Stimulated activated naive CD8-positive, alpha-beta T cell treated with anti-CD3 and anti-CD28 coated beads, Interleukin-15, Interleukin-2, amounts not matched to agents 100 U/mL and 50 U/mL, for 24 hours (primary cell): ENCODE data around the gene RPL10.
A peak's percentile ranks its signal among the peaks of the same experiment; 100 is the strongest.

Experiments
- ATAC-seq: fragments of 150-1000 bp; cut with Tn5 transposase; one replicate; pipeline ENCODE4 v1.10.0; 2021
- DNase-seq: peaks from one replicate; pipeline ENCODE4 v3.0.0; 2021

The RPL10 gene

GRCh38 chrX:154401045-154401799, 3.0 kb downstream of the RPL10 start:
- ATAC-seq: no peak
- peak; percentile 24 for DNase-seq

- ATAC-seq (no peak), DNase-seq (no peak)
Measured at GRCh38 chrX:154401918-154402621, 3.9 kb downstream of the RPL10 start.

GRCh38 chrX:154402622-154403127, 4.5 kb downstream of the RPL10 start:
- DNase-seq (no peak), ATAC-seq (no peak)

- DNase-seq: no peak
- no peak for ATAC-seq
Measured at GRCh38 chrX:154403192-154403591, 5.0 kb downstream of the RPL10 start.

- ATAC-seq (no peak), DNase-seq (no peak)
Measured at GRCh38 chrX:154403858-154404257, 5.7 kb downstream of the RPL10 start.

- no peak for ATAC-seq
- DNase-seq: no peak
Measured at GRCh38 chrX:154404625-154405192, 6.5 kb downstream of the RPL10 start.

GRCh38 chrX:154408659-154409221, 10.6 kb downstream of the RPL10 start:
- ATAC-seq: no peak
- DNase-seq: no peak

- ATAC-seq: peak; percentile 20
Measured at GRCh38 chrX:154409222-154409871, 11.2 kb downstream of the RPL10 start, which contains the start of gene DNASE1L1. Gene DNASE1L1 (minus strand): TSS chrX:154409254. CDS start chrX:154405568, 3,686 bp downstream.

GRCh38 chrX:154411981-154412340, 13.8 kb downstream of the RPL10 start:
- peak; percentile 71 for ATAC-seq
- DNase-seq: peak; percentile 72

More at GRCh38 chrX:154409222-154409871, 11.2 kb downstream of the RPL10 start, which contains the start of gene DNASE1L1:
- peak; percentile 57 for DNase-seq

- peak; percentile 25 for DNase-seq
Measured at GRCh38 chrX:154412468-154412867, 14.3 kb downstream of the RPL10 start.

GRCh38 chrX:154413142-154413541, 15.0 kb downstream of the RPL10 start:
- ATAC-seq (no peak), DNase-seq (no peak)

More at GRCh38 chrX:154412468-154412867, 14.3 kb downstream of the RPL10 start:
- peak; percentile 30 for ATAC-seq

- no peak for ATAC-seq
- no peak for DNase-seq
Measured at GRCh38 chrX:154417157-154417556, 19.0 kb downstream of the RPL10 start.

GRCh38 chrX:154419189-154419588, 21.0 kb downstream of the RPL10 start:
- no peak for ATAC-seq

GRCh38 chrX:154419688-154420401, 21.7 kb downstream of the RPL10 start:
- DNase-seq (no peak), ATAC-seq (no peak)

More at GRCh38 chrX:154419189-154419588, 21.0 kb downstream of the RPL10 start:
- DNase-seq: no peak

GRCh38 chrX:154420402-154420756, 22.2 kb downstream of the RPL10 start:
- no peak for ATAC-seq

GRCh38 chrX:154426916-154427770, 29.0 kb downstream of the RPL10 start:
- DNase-seq (no peak), ATAC-seq (no peak)

More at GRCh38 chrX:154420402-154420756, 22.2 kb downstream of the RPL10 start:
- no peak for DNase-seq

- ATAC-seq (peak; percentile 99), DNase-seq (peak; percentile 86)
Measured at GRCh38 chrX:154428176-154429171, 30.3 kb downstream of the RPL10 start, which contains the start of gene ATP6AP1. Gene ATP6AP1 (plus strand): TSS chrX:154428677. CDS start chrX:154428693, 16 bp downstream.

GRCh38 chrX:154429711-154430110, 31.5 kb downstream of the RPL10 start:
- DNase-seq (no peak), ATAC-seq (no peak)

- no peak for ATAC-seq
- no peak for DNase-seq
Measured at GRCh38 chrX:154430479-154430878, 32.3 kb downstream of the RPL10 start.
